ENCODE results near the gene CHIT1.
A peak's percentile ranks its signal among the peaks of the same experiment; 100 is the strongest.

The CHIT1 gene

DNA sequence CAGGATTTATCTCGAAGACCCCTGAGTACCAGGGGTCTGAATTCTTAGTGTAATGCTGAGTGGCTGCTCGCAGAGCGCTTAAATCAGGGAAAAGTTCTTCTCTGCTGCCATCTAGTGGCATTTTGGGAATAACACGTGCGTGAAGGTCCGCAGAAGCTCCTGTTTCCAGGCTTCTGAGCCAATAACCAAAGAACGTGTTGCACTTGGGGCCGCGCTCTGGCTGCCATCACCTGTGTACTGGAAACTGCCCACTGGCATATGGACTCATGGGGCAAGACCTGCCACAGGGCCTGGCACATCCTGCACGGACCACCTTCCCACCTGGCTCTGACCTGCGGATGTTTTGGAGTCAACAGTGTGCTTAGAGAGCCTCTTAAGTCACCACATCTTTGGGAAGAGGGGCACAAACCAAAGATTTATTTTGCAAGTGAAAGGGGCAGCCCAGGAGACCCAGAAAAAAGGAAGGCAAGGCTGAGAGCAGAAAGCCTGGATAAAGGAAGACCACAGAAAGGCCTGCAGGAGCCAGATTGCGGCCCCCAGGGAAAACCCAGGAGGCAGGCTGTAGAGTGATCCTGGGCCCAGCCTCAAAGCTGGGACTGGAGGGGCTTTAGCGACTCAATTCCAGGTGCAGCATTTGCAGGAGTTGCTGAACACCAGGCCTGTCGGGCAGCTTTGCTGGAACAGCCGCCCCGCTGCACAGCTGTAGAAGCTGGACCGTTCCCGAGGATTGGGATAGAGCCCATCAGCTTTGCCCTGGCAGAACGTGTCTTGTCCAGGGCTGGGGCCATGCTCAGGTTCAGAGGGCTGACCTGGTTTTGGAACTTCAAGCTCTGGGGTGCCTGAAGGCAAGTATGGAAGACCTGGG is 13.0 kb downstream of the CHIT1 start:
- peak; percentile 66 for DNase-seq (ENCODE audit: low spot score)

- DNase-seq (ENCODE audit: low spot score), result no peak
These were observed 13.9 kb downstream of the CHIT1 start for GRCh38 chr1:203215573-203215972.

DNA sequence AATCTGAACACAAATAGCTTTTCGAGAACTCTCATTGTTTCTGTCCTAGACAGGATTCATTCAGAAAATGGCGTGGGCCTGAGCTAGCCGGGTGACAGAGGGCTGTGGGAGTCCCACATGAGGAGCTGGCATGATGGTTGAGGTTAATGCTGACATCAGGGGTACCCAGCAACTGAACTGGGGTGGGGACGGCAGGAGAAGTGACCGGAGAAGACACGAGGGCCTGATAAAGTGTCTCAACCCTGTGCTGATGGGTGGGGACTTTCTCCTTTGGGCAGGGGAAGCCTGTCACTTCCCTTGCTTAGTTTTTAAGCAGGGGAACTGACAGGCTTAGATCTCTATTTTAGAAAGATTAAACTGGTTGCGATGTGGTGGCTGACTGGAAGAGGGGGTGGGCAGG is 14.6 kb downstream of the CHIT1 start:
- DNase-seq (ENCODE audit: low spot score), result no peak

DNA sequence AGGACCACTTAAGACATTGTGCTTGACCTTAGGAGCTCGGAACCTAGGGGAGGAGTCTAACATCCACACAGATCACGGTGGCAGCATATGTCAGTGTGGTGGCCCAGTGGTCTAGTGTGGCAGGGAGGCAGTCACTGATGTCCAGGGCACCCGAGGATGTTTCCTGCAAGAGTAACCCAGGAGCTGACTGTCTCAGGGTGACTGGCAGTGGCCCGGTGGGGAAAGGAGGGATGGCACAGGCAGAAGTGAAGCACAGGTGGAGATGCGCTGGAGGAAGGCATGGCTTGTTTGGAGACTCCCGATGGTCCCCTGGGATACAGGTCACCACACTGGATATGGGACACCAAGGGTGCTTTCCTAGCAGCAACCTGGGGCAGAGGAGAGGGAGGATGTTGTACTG is 16.3 kb downstream of the CHIT1 start:
- no peak for DNase-seq (ENCODE audit: low spot score)

DNA sequence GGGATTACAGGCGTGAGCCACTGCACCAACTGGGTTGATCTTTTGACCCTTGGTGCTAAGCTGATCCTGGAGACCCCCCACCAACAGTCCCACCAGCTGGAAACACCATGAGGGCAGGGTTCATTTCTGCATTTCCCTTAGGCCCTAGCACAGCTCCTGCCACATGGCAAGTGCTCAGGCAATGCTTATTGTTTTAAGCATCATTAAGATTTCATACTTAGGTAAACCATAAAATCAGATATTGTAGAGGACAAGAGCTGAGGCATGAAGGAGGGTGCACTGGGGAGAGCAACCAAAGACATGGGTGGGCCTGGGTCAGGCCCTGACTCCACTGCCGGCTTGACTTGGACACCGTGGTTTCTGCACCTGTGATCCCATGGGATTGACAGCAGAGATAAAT is 17.7 kb downstream of the CHIT1 start:
- DNase-seq (ENCODE audit: low spot score), result no peak

DNA sequence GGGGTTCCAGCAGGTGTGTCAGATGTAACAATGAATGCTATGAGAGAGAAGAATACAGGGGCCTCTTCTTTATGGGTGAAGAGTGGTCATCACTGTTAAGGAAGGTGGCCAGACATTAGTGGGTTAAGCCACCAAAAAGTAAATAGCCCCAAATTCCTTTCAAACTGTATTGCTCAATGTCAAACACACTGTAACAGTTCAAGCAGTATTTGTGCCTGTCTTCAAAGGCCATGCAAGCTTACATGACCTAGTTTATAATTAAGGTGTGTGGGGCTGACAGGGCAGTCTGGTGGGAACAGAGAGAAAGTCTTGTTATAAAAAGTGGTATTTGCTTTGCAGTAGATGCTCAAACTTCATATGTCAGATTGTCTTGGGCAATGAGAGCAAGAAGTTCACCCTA is 18.5 kb downstream of the CHIT1 start:
- no peak for DNase-seq (ENCODE audit: low spot score)

DNA sequence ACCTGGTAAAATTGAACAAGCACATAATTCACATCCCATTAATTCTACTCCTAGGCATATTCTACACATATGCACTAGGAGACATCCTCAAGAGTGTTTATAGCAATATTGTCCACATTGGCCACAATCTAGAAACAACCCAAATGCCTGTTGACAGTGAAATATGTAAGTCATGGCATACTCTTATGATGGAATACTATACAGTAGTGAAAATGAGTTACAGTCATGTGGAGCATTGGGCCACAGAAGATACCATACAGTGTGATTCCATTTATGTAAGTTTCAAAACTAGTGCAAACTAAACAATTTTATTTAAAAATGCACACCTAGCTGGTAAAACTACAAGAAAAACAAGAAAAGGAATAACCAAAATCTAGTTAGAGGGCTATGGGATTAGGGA is 19.1 kb downstream of the CHIT1 start:
- DNase-seq (ENCODE audit: low spot score), result no peak

DNA sequence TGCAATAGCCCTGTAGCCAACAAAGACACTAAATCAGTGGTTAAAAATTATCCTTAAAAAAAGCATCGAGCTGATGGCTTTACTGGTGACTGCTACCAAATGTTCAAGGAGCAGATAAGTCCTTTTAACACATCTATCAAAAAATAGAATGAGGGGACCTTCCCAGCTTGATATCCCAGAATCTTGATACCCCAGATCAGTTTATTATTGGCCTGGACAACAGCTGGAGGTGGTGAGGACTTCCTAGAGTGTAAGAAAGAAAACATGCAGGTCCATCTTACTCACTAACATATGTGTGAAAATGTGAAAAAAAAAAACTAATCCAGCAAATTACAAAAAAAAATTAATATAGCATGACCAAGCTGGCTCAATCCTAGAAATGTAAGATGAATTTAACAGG is 21.3 kb downstream of the CHIT1 start:
- no peak for DNase-seq (ENCODE audit: low spot score)

GRCh38 chr1:203207751-203208150 is 21.7 kb downstream of the CHIT1 start:
- no peak for DNase-seq (ENCODE audit: low spot score)

DNA sequence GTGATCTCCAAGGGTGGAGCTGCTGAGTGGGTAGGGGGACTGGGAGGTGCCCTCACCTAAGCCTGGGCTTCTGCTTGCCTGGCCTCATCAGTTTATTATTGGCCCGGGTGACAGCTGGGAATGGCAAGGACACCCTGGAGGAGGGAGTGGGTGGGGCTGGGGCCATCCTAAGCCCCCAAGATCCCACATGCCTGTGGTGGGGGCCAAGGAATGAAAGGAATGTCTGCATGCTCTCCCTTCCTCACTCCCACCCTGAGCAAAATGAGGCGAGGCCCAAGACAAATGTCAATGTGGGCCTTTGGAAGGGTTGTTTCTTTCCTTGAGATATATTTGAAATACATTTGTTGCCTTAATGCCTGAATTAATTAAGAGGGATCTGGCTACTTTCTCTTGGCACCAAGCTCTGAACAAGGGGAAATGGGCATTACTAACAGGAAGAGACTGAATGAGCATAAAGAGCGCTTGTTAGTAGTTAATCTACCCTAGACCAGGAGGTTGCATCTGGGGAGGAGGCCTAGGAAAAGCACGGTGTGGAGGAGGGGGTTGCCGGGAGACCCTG is 23.3 kb downstream of the CHIT1 start:
- no peak for DNase-seq (ENCODE audit: low spot score)

DNA sequence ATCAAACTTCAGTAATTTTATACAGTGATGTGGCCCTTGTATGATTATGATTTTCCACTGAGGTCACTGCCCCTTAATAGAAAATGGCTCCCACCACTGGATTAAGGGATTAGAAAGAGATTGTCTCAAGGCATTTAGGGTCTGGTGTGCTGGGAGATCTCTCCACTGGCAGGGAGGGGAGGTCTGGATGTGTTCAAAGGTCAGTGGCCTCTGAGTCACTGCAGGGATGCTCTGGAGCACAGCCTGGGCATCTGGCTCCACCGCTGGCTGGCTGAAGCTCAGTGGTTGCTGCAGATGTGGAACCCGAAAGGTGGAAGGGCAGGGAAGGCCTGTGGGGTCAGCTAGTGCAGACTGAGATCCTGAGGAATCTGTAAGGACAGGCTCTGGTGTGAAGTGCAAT is 24.7 kb downstream of the CHIT1 start:
- DNase-seq (ENCODE audit: low spot score), result no peak

- no peak for DNase-seq (ENCODE audit: low spot score)
These were observed 26.8 kb downstream of the CHIT1 start for GRCh38 chr1:203202431-203203245.

DNA sequence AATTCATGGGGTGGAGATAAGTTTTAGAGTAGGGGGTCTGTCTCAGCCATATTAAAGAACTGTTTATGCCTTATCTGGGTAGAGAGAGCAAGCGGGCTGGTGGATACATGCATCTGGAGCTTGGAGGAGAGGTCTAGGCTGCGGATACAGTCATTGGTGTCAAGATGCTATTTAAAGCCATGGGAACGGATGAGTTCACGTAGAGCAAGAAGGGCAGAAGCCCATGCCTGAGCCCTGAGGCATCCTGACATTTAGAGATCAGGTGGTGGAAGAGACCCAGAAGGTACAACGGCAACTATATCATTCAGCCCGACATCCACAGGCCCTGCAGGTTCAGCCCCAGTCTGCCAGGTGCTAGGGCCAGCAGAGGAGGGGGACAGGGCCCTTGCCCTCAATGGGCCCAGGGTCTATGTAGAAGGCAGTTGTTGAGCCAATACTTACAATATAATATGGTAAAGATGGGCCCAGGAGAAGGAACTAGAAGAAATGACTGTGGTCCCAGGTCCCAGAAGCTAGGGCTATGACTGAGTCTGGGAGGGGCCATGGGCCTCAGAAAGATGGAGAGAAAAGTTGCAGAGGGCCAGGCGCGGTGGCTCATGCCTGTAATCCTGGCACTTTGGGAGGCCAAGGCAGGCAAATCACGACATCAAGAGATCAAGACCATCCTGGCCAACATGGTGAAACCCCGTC is 27.8 kb downstream of the CHIT1 start:
- DNase-seq (ENCODE audit: low spot score), result no peak

GRCh38 chr1:203200916-203201315 is 28.6 kb downstream of the CHIT1 start:
- DNase-seq (ENCODE audit: low spot score), result no peak

DNA sequence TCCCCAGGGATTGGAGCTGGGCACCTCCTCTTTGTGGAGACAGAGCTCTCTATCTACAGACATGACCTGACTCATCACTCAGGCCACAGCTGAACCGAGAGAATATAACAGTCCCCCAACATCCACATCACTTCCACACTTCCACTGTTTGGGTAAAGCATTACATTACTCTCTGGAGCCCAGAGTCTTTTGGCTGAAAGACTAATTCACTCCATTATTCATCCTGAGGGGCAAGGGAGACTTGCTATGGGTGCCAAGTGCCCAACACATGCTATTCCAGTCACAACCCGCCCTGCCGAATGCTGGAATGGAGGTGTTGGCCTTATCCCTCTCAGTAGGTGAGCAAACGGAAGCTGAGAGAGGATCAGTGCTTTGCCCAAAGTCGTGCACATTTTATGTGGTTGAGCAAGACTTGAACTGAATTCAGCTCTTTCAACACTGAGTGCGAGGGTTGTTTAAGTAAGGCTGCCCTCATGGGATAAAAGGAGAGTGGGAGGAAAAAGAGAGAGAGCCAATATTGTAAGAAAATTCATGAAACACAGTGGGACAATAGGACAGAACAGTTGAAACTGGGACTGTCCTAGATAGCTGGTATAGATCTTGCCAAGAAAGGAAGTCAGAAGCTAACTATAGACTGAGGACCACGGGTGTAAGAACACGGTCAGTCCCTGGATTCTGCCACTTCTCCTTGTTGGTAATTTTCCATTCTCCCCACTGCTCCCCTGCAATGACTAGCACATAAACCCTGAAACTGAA is 29.5 kb downstream of the CHIT1 start:
- no peak for DNase-seq (ENCODE audit: low spot score)

DNA sequence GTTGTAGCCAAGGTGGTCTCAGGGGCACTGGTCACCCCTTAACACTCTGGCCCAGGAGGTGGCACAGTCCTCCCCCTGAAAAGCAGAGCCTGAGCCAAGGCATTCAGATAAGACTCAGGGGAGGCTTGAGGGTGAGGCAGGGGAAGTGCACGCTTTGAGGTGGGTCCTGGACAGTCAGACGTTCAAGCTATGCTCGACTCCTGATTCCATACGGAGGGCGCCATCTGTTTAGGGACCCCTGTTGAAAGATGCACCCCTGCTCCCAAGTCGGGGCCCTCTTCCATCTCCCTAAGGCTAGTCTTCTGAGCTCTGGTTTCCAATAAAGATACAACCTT is 30.0 kb downstream of the CHIT1 start:
- no peak for DNase-seq (ENCODE audit: low spot score)

DNA sequence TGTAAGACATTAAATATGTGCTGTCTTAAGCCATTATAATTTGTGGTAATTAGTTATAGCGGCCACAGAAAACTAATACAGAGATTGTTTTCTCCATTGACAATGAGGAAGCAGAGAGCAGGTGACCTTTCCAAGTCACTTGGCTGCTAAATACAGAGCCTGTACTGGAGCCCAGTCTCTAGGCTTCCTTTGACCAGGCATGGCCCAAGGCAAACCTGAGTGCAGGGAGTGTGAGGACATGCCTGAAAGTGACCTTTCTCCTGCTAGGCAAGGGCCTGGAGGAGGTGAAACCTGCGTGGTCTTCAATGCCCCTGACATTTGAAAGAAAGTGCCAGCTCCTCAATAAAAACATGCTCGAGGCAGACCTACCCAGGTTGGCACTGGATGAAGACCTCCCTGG is 30.5 kb downstream of the CHIT1 start:
- DNase-seq (ENCODE audit: low spot score), result no peak

DNA sequence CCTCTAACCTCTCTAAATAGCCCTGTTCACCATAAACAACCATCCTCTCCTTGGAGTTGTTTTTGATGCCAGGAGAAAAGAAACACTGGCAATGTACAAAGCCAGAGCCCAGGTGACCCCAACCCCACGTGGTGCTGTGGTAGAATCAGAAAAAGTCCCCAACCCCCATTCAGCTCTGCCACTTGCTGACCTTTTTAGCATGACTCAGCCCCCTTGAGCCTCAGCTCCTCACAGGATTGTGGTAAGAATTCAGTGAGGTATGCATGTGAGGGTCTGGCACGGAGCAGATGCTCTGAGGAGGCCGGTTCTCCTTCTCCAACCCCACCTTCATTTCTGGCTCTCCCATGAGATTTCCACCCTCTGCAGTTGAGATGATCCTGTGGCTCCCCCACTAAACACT is 31.8 kb downstream of the CHIT1 start:
- no peak for DNase-seq (ENCODE audit: low spot score)

DNA sequence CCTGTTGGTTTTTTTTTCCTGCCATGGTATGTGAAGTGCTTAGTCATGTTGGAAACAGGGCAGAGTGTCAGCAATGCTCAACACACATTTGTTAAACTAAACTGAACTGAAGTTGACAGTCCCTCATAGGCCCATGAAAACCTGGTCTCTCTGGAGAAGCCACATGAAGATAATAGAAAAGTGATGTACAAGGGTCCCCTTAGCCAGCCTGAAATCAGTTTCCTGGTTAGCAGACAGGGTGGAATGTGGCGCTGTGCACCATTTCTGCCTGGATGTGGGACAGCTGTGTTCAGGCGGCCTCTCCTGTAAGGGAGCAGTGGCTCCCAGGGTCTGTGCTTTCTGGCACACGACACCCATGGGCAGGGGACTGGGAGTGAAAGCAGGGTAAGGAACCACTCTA is 33.1 kb downstream of the CHIT1 start:
- no peak for DNase-seq (ENCODE audit: low spot score)

DNA sequence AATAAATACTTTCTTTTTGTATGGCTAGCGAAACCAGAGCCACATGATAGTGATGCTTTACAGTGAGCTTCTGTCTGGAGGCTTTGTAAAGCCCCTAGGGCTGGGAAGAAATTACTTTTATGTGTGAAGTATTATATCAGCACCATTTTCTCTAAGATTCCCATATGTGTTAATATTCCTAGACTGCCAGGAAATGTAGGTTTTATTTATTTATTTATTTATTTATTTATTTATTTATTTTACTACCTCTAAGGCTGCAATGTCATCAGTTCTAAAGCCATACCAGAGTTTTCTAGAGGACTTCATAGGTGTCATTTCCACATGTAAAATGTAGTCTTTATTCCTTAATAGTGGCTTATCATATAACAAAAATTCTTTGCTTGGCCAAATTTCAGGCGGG is 38.5 kb downstream of the CHIT1 start:
- DNase-seq (ENCODE audit: low spot score), result no peak

GRCh38 chr1:203189951-203190352 is 39.5 kb downstream of the CHIT1 start:
- DNase-seq (ENCODE audit: low spot score), result no peak

DNA sequence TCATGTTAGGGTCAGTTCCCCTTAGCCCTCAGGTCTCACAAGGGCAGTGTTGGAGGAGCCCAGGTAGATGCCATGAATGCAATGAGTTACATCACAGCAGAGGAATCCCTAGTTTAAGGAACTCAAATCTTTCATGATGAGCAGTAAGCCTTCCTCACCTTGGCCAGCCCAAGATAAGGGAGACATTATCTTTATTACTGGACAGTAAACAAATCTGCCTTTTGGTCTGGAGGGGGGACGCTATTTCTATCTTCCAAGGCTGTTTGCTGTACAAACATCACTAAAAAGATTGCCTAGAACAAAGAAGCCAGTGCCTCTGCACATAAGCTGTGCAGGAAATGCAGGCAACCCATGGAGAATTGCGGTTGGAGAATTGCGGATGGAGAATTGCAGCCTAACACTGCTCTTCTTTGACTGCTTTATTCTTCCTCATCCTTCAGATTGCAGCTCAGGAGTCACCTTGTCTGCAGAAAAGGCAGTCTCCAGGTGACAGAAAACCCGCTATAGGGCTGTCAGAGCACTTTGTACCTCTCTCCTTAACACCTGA is 40.7 kb downstream of the CHIT1 start:
- DNase-seq (ENCODE audit: low spot score), result no peak
